ENCODE data around the gene GMNN.
"Not testable (repeated sequence)": the region's sequence is repeated elsewhere in the genome, so short reads cannot be mapped to it uniquely, and the experiment has no call there.

GMNN gene

DNA sequence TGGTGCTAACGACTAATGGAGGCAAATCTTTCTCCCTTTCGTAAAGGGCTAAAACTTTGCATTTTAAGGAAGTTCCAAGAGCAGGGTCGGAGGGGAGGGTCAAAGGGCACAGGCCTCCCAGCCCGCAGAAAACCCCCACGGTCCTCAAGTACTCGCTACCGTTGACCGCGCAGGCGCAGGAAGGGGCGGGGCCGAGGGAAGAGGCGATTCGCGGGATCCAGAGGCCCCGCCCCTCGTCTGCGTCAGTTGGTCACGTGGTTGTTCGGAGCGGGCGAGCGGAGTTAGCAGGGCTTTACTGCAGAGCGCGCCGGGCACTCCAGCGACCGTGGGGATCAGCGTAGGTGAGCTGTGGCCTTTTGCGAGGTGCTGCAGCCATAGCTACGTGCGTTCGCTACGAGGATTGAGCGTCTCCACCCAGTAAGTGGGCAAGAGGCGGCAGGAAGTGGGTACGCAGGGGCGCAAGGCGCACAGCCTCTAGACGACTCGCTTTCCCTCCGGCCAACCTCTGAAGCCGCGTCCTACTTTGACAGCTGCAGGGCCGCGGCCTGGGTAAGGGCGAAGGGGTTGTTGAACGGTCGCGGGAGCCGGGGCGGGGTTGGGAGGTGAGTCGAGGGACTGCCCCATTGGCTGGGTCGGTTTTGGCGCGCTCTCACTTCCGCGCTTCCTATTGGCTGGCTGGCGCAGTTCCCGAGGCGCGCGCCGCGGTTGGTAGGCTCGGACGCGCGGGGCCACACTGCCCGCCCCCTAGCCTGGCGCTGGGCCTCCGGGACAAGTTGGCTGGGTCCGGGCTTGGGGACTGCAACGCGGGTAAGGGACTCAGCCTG is at the start of gene GMNN:
TSS of gene GMNN (plus strand) at position 242 of the 824 bp plus-strand sequence. CDS start 2,310 bp downstream, outside the sequence.
- DNase-seq (ENCODE audit: low read depth, low spot score): peak; percentile 97

DNA sequence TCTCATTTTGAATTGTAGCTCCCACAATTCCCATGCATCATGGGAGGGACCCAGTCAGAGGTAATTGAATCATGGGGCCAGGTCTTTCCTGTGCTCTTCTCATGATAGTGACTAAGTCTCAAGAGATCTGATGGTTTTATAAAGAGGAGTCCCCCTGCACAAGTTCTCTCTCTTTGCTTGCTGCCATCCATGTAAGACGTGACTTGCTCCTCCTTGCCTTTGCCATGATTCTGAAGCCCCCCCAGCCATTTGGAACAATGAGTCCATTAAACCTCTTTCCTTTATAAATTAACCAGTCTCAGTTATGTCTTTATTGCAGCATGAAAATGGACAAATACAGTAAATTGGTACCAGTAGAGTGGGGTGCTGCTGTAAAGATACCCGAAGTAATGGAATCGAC is 44.1 kb upstream of the GMNN start:
- not testable (repeated sequence) for DNase-seq (ENCODE audit: low read depth, low spot score)

DNA sequence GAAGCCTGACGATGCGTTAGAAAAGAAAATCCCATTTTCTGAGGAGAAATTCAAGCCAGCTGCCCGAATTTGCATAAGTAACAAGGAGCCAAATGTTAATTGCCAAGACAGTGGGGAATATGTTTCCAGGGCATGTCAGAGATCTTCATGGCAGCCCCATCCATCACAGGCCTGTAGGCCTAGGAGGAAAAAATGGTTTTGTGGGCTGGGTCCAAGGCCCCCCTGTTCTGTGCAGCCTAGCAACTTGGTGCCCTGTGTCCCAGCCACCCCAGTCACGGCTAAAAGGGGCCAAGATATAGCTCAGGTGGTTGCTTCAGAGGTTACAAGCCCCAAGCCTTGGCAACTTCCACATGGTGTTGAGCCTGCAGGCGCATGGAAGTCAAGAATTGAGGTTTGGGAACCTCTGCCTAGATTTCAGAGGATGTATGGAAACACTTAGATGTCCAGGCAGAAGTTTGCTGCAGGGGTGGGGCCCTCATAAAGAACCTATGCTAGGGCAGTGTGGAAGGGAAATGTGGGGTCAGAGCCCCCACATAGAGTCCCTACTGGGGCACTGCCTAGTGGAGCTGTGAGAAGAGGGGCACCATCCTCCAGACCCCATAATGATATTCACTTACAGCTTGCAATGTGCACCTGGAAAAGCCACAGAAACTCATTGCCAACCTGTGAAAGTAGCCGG is 43.1 kb upstream of the GMNN start:
- not testable (repeated sequence) for DNase-seq (ENCODE audit: low read depth, low spot score)

DNA sequence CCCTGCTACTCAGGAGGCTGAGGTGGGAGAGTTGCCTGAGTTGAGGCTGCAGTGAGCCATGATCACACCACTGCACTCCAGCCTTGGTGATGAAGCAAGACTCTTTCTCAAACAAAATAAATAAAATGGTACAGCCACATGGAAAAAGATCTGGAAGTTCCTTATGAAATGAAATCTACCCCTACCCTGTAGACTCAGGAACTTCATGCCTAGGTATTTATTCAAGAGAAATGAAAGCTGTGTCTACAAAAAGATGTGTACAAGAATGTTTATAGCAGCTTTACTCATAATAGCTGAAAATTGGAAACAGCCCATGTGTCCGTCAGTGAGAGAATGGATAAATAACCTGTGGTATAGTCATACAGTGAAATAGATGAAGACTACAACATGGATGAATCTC is 40.6 kb upstream of the GMNN start:
- no peak for DNase-seq (ENCODE audit: low read depth, low spot score)

DNA sequence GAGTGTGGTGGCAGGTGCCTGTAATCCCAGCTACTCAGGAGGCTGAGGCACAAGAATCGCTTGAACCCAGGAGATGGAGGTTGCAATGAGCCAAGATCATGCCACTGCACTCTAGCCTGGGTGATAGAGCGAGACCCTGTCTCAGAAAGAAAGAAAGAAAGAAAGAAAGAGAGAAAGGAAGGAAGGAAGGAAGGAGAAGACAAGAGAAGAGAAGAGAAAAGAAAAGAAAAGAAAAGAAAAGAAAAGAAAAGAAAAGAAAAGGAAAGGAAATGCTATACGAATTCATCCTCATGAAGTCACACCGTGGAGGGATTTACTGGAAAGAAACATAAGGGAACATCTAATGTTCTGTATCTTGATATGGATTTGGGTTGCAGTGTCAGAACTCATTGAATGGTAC is 40.0 kb upstream of the GMNN start:
- DNase-seq (ENCODE audit: low read depth, low spot score): not testable (repeated sequence)

DNA sequence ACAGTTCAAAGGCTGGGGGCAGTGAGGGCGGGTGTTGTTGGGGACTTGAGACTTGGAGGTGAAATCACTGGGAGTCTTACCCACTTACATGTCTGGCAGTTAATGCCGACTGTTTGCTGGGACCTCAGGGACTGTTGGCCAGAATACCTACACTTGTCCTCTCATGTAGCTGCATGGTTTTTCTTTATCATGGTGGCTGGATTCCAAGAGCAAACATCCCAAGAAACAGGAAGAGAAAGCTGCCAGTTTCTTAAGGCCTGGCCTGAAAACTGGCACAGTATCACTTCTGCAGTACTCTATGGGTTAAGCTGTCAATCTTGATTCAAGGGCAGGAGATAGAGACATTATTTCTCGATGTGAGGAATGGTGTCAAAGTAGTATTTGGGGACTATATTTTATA is 36.0 kb upstream of the GMNN start:
- DNase-seq (ENCODE audit: low read depth, low spot score): no peak

DNA sequence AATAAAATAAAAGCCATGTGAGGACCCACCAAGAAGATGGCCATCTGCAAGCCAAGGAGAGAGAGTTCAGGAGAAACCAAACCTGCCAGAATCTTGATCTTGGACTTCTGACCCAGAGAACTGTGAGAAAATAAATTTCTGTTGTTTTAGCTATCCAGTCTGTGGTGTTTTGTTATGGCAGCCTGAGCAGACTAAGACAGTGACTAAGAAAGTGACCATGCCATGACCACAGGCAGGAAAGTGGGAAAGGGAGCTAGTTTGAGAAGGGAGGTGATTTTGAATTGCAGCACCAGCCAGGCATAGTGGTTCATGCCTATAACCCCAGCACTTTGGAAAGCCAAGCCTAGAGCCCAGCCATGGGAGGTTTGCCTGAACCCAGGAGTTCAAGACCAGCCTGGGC is 33.9 kb upstream of the GMNN start:
- DNase-seq (ENCODE audit: low read depth, low spot score): no peak

DNA sequence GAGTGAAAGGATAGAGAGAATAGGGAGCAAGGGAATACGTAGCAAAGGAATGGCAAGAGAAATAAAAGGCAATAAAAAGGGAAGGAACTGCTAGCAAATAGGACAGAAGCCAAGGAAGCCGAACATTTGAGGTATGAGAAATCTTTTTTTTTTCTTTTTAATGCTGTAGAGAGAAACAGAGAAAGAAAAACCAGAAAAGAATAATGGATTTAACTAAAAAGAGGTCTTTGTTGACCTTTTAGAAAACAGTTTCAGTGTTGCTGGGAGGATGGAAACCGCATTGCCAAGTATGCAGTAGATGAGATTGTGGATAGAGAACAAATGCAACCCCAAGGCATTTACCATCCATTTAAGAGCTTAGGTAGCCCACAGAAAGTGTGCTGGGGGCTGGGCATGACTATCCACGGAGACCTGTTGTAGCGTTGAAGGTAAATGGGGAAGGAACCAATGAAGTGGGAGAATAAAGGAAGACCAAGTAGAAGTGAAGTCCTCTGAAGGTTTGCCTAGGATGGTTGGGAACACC is 32.5 kb upstream of the GMNN start:
- no peak for DNase-seq (ENCODE audit: low read depth, low spot score)

DNA sequence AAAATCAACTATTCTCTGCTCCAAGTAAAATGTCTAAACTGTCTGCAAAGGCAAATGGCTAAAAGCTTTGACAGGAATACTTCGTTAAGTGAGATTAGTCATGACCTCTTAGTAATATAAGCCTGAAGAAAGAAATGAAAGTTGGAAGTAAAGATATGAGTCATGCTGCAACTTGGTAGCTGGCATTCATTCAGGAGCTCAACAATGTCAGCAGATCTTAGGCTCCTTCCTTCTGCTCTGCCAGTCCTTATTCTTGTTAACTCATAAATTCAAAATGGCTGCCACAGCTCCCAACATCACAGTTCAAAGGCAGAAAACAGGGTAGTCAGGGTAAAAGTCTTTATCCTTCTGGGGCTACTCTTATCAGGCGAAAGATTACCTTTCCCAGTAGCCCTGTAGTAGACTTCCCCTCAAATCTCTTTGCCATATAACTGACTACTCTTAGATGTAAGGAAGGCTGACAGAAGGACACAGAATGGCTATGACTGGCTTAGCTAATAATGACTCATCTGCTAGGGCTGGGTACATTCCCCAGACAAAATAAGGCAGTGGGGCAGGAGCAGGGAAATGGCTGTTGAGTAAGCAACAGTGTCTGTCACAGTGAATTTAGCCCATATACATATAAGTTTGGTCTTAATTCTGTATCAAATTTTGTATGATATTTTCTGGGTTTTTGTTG is 31.3 kb upstream of the GMNN start:
- no peak for DNase-seq (ENCODE audit: low read depth, low spot score)

DNA sequence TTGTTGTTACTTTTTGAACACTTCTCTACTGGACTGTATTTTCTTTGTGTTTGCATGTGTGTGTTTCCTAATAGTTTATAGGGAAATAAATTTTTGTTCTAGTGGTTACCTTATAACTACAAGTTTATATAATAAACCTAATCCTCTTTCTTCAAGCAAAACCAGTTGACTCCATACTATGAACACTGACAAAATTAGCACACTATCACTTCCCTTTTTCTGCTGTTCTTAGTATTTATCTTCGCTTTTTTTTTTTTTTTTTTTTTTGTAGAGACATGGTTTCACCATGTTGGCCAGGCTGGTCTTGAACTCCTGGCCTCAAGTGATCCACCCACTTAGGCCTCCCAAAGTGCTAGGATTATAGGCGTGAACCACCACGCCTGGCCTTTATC is 30.8 kb upstream of the GMNN start:
- no peak for DNase-seq (ENCODE audit: low read depth, low spot score)

DNA sequence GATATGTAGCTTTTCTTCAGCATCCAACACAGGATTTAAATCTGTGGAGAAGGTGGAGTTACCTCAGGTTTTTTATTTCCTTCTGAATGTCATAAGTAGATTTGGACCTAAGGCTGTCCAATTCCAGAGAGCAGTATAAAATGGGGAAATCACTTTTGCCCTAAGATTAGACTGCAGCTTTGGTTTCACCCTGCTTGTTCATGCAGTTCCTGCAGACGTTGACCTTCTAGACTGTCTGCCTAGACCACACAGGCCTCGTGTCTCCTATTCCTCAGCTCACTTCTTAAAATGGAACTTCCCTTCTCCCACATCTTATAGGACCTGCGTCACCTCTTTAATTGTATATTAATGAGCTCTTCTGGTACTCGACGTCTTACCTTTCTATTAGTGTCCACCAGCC is 29.8 kb upstream of the GMNN start:
- no peak for DNase-seq (ENCODE audit: low read depth, low spot score)

DNA sequence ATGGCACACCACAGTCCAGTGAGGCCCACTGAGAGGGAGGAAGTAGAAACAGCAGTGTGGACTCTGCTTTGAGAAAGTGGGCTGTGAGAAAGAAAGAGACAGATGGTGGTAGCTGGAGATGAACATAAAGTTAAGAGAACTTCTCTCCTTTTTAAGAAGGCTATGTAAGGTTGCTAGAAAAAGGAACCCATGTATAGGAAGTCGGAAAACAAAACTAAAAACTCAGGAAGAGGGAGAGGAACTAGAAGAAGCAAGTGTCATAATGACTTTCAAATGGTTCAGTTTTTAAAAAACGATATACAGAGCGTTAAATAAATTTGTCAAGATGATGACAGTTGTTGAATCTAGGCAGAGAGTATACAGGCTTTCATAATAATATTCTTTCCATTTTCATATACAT is 25.4 kb upstream of the GMNN start:
- no peak for DNase-seq (ENCODE audit: low read depth, low spot score)

DNA sequence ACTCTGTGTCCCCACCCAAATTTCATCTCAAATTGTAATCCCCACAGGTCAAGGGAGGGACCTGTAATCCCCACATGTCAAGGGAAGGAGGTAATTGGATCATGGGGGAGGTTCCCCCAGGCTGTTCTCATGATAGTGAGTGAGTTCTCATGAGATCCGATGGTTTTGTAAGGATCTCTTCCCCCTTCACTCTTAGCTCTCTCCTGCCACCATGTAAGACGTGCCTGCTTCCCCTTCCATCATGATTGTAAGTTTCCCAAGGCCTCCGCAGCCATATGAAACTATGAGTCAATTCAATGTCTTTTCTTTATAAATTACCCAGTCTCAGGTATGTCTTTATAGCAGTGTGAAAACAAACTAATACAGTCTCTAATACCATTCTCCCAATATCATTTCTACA is 23.9 kb upstream of the GMNN start:
- DNase-seq (ENCODE audit: low read depth, low spot score): not testable (repeated sequence)

DNA sequence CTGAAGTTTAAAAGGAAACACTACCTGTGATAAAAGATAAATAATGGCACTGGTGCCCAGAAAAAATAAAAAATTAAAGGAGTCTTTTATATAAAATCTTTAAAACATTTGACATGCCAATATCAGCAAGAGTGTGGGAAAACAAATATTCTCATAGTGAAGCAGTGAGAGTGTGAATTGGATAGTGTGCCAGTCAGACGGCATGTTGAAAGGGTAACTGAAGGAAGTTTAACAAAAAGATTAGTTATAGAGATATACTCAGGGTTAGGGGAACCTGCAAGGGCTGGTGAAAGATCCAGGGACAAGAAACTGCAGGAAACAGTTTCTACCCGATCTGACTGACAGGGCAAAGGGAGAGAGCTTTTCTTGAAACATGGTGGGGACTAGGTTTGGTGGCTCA is 22.2 kb upstream of the GMNN start:
- no peak for DNase-seq (ENCODE audit: low read depth, low spot score)

DNA sequence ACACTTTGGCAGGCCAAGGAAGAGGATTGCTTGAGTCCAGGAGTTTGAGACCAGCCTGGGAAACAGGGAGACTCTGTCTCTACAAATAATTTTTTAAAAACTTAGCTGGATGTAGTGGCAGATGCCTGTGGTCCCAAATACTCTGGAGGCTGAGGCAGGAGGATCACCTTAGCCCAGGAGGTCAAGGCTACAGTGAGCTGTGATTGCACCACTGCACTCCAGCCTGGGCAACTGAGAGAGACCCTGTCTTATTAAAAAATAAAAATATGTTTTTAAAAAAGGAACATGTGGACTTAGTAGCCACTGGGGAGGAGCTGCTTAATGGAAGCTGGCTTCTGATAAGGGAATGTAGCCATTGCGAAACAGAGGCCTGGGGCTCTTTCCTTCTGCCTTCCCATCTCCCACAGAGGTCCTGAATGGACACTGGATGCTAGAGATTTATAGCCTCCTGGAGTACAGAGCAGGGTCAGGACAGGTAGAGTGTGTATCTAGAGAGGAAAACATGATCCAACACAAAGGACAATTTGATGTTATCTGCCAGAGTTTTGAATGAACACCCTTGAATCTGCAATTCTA is 21.7 kb upstream of the GMNN start:
- no peak for DNase-seq (ENCODE audit: low read depth, low spot score)

DNA sequence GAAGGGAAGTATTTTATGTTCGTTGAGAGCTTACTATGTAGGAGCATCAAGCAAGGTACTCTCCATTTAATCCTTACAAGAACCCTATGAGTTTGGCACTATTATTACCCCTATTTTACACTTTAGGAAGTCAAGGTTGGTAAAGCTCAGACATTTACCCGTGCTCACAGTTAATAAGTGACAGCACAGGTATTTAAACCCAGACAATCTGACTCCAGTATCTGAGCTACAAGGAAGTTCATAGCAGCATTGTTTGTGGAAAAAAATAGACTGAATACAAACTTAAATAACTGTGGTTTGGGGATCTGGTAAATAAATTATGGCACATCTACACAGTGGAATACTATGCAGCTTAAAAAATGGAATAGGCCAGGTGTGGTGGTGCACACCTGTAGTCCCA is 21.2 kb upstream of the GMNN start:
- DNase-seq (ENCODE audit: low read depth, low spot score): no peak

DNA sequence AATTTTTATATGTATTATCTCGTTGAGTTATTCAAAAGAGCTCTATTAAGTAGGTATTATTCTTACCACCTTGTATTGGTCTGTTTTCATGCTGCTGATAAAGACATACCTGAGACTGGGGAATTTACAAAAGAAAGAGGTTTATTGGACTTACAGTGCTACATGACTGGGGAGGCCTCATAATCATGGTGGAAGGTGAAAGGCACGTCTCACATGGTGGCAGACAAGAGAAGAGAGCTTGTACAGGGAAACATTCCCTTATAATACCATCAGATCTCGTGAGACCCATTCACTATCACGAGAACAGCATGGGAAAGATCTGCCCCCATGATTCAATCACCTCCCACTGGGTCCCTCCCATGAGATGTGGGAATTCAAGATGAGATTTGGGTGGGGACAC is 20.4 kb upstream of the GMNN start:
- not testable (repeated sequence) for DNase-seq (ENCODE audit: low read depth, low spot score)

DNA sequence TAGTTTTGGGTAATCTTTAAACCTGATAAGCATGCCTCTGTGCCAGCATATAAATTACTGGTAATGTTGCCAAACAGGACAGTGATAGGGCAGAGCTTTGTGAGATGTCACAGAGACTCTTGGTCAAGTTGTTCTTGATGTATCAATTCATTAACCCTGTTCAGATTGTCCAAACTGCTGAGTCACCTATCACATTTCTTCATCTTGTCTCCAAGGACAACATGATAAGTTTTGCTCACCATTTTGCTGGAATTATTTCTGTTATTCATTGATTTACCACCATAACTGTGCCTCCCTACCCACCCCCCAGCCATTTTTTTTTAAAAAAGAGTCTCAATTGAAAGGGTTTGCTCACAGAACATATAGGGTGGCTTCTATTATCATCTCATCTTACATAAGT is 19.5 kb upstream of the GMNN start:
- DNase-seq (ENCODE audit: low read depth, low spot score): no peak

DNA sequence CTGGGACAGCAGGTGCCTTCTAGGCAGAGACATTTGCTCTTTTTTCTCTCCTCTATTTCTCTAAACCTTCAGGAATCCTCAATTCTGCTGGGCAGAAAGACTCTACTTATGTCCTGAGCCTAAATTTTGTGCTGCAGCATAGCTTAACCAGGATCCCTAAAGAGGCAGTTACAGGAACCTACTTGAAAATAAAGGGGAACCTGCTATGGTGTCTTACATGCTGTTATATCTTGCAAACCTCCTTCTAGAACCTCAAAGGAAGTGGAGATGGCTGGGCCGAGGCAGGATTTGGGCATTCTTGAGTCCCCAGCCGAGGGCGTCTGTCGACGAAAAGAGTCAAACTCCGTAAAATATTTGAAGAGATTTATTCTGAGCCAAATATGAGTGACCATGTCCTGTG is 17.1 kb upstream of the GMNN start:
- no peak for DNase-seq (ENCODE audit: low read depth, low spot score)

DNA sequence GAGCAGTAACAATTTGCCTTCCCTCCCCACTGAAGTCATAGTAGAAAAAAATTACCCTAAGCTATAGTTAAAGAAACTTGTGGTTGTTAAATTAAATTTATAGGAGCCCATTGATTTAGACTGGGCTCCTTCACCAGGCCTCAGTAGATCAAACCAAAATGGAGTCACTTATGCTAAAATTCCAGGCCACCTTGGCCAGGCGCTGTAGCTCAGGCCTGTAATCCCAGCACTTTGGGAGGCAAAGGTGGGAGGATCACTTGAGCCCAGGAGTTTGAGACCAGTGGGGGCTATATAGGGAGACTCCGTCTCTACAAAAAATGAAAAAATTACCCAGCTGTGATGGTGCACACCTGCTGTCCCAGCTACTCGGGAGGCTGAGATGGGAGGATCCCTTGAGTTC is 15.0 kb upstream of the GMNN start:
- DNase-seq (ENCODE audit: low read depth, low spot score): no peak

DNA sequence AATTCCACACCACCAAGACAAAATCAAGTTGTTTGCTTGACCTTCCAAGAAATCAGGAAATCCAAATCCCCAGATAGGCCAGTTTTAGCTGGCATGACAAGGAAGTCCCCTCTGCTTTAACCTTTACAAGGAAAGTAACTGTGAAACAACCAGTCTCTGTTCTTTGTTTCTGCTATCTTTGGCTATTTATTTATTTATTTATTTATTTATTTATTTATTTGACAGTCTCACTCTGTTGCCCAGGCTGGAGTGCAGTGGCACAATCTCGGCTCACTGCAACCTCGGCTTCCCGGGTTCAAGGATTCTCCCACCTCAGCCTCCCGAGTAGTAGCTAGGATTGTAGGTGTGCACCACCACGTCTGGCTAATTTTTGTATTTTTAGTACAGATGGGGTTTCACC is 14.5 kb upstream of the GMNN start:
- no peak for DNase-seq (ENCODE audit: low read depth, low spot score)

DNA sequence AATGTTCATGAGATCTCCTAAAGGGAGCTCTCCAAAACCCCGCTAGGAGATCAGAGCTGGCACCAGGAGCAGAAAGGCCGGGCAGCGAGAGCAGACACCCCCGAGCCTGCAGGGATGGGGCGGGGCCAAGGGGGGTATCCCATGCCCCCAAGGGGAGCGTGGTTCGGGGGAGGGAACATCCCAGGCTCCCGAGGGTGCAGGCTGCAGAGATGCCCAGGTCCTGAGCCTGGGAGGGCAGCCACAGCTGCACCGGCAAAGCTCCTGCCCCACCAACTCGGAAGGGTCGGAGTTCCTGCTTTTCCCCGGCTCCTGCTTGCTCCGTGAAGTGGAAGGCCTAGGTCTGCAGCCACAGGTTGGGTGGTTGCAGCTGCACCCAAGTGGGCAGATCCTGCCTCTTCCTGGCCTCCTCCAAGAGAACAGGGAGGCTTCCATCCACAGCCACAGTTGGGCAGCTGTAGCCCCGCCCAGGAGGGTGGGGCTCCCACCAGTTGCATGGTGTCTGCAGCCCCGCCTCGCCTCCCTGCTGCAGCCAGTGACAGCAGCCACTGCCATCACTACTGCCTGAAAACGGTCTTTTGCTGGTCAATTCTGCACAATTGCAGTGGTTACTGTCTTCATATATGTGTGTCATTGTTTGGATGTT is 13.4 kb upstream of the GMNN start:
- DNase-seq (ENCODE audit: low read depth, low spot score): no peak

Data from activated CD4-positive, CD25-positive, alpha-beta regulatory T cell treated with anti-CD3 and anti-CD28 coated beads, Interleukin-2, amount 50 U/mL, for 16 hours (primary cell).